CD14-positive monocyte (primary cell): ENCODE data around the gene SPRR2D. TPM values are rescaled to one million over a fixed set of nuclear protein-coding genes. Genes with fewer than 3 reads are reported as not detected.

Source experiments
- DNase-seq, 3 donors: peaks; one replicate each; pipeline ENCODE4 v3.0.0-alpha.2; 2011 to 2022
- H2AFZ ChIP-seq: 2 replicates; pipeline ENCODE4 v1.6.0; 2012; ENCODE audit warnings: mild to moderate bottlenecking, low read depth, low read length, inconsistent platforms; ENCODE audit not compliant: insufficient read depth, poor library complexity, severe bottlenecking
- H3K27ac ChIP-seq, 2 donors: 1 replicate in 1 of 2; 2 replicates in 1 of 2; pipeline ENCODE4 v1.5.1; 2012 to 2013; ENCODE audit warnings: low read length in 2 of 2, control low read depth in 1 of 2, inconsistent platforms in 1 of 2, low read depth in 1 of 2, mild to moderate bottlenecking in 1 of 2
- H3K27me3 ChIP-seq, 2 donors: one replicate each; pipeline versions ENCODE4 v1.6.0 to v1.6.1; 2011 to 2013; ENCODE audit warnings: low read length in 2 of 2; ENCODE audit not compliant: control insufficient read depth in 2 of 2, insufficient read depth in 2 of 2
- H3K36me3 ChIP-seq, 2 donors: replicated peaks in 1 of 2; 1 replicate in 1 of 2; 2 replicates in 1 of 2; pipeline versions ENCODE4 v1.5.1 to v1.6.1; 2012 to 2013; ENCODE audit warnings: low read length in 2 of 2, control low read depth in 1 of 2, inconsistent platforms in 1 of 2, mild to moderate bottlenecking in 1 of 2; ENCODE audit not compliant: insufficient read depth in 2 of 2, control insufficient read depth in 1 of 2
- H3K4me1 ChIP-seq, 2 donors: 1 replicate in 1 of 2; 2 replicates in 1 of 2; pipeline versions ENCODE4 v1.5.1 to v1.6.1; 2012 to 2013; ENCODE audit warnings: low read length in 2 of 2, control low read depth in 1 of 2, inconsistent platforms in 1 of 2, mild to moderate bottlenecking in 1 of 2, moderate library complexity in 1 of 2; ENCODE audit not compliant: insufficient read depth in 2 of 2, control insufficient read depth in 1 of 2
- H3K4me2 ChIP-seq: replicated peaks from 2 replicates; pipeline ENCODE3; 2012; ENCODE audit warnings: low read length, moderate library complexity, mild to moderate bottlenecking; ENCODE audit not compliant: poor library complexity, severe bottlenecking; ENCODE audit errors: extremely low read depth
- H3K4me3 ChIP-seq, 3 experiments: fragments of 200-600 bp in 1 of 3; sonication (generic) in 1 of 3; replicated peaks in 1 of 3; 1 replicate in 2 of 3; 2 replicates in 1 of 3; pipeline ENCODE4 v1.5.1; 2011 to 2013; ENCODE audit warnings: low read length in 3 of 3, mild to moderate bottlenecking in 3 of 3, control low read depth in 2 of 3, low read depth in 2 of 3, inconsistent platforms in 1 of 3, moderate library complexity in 1 of 3
- H3K79me2 ChIP-seq: 2 replicates; pipeline ENCODE4 v1.6.0; 2012; ENCODE audit warnings: mild to moderate bottlenecking, control low read depth, inconsistent platforms, low read length, moderate library complexity; ENCODE audit not compliant: insufficient read depth
- H3K9ac ChIP-seq: 2 replicates; pipeline ENCODE4 v1.6.0; 2017; ENCODE audit warnings: low read length, mild to moderate bottlenecking; ENCODE audit not compliant: insufficient read depth, poor library complexity, severe bottlenecking
- H3K9me3 ChIP-seq, 2 donors: replicated peaks in 1 of 2; 1 replicate in 1 of 2; 2 replicates in 1 of 2; pipeline versions ENCODE4 v1.5.1 to v1.6.1; 2012 to 2013; ENCODE audit warnings: low read length in 2 of 2, control low read depth in 1 of 2; ENCODE audit not compliant: control insufficient read depth in 1 of 2, insufficient read depth in 1 of 2
- H4K20me1 ChIP-seq: 2 replicates; pipeline ENCODE4 v1.6.0; 2012; ENCODE audit warnings: mild to moderate bottlenecking, low read length, control low read depth, moderate library complexity; ENCODE audit not compliant: insufficient read depth
- H3K27ac Mint-ChIP-seq, 7 donors: one replicate each; pipeline ENCODE4 v1.8.0; 2020; ENCODE audit warnings: mild to moderate bottlenecking in 7 of 7, mixed read lengths in 7 of 7, moderate library complexity in 6 of 7, inconsistent platforms in 2 of 7
- H3K27me3 Mint-ChIP-seq, 3 donors: one replicate each; pipeline ENCODE4 v1.8.0; 2021 to 2022; ENCODE audit warnings: low read depth in 3 of 3, mild to moderate bottlenecking in 3 of 3, mixed read lengths in 3 of 3, moderate library complexity in 3 of 3, inconsistent platforms in 1 of 3
- H3K36me3 Mint-ChIP-seq, 2 donors: one replicate each; pipeline ENCODE4 v1.8.0; 2020; ENCODE audit warnings: mixed read lengths in 2 of 2, inconsistent platforms in 1 of 2, mild to moderate bottlenecking in 1 of 2
- H3K4me1 Mint-ChIP-seq: one replicate; pipeline ENCODE4 v1.8.0; 2020; ENCODE audit warnings: mild to moderate bottlenecking, mixed read lengths
- H3K4me3 Mint-ChIP-seq, 2 donors: one replicate each; pipeline ENCODE4 v1.8.0; 2020; ENCODE audit warnings: mild to moderate bottlenecking in 2 of 2, mixed read lengths in 2 of 2, moderate library complexity in 1 of 2
- H3K9me3 Mint-ChIP-seq, 7 donors: one replicate each; pipeline ENCODE4 v1.8.0; 2020 to 2022; ENCODE audit warnings: mixed read lengths in 7 of 7, mild to moderate bottlenecking in 6 of 7, moderate library complexity in 6 of 7, inconsistent platforms in 2 of 7
- CTCF ChIP-seq: fragments of 200-600 bp; IDR thresholded peaks from one replicate; pipeline ENCODE4 v1.8.0; 2022; ENCODE audit warnings: antibody characterized with exemption, mild to moderate bottlenecking
- WGBS: methylation state at CpG from one replicate; pipeline ENCODE4 v1.1.5; 2013; ENCODE audit warnings: missing lambda C conversion rate; ENCODE audit not compliant: insufficient coverage; 5-methylcytosine and 5-hydroxymethylcytosine counted together
- intact Hi-C, 2 donors: fragments of 100-400 bp; cut with micrococcal nuclease; formaldehyde crosslinking; loops; one replicate each; pipeline versions ENCODE4 v1.15.0 to v1.15.1; 2023
- polyA plus RNA-seq, 3 donors: library from polyadenylated mRNA; depleted of rRNA in 1 of 3; unstranded in 2 of 3; stranded (reverse) in 1 of 3; fragments of 300-500 nt in 2 of 3; fragments of >200 nt in 1 of 3; fragmentation: Illumina TruSeq in 2 of 3; gene quantifications; 1 replicate in 2 of 3; 2 replicates in 1 of 3; pipeline ENCODE4 v1.2.3, GENCODE V29; 2012 to 2021

Gene SPRR2D
- polyA plus RNA-seq, 3 donors, result not detected

- Mint-ChIP-seq H3K27ac (peak within 1 kb of the TSS in 1 of 7 donors; percentile 63), H3K36me3 (no peaks in the 10 kb centered on the region), H3K4me1 (no peaks in the 10 kb centered on the region), H3K9me3 (peaks cover 0 to 4% (median 0%) of the 10 kb centered on the region in 7 donors), H3K4me3 (no peak within 1 kb of the TSS), H3K27me3 (peaks cover 2 to 13% (median 3%) of the 10 kb centered on the region in 3 donors)
- Histone ChIP-seq H3K36me3 (no peaks in the 10 kb centered on the region), H3K9me3 (no peaks in the 10 kb centered on the region), H4K20me1 (no peaks in the 10 kb centered on the region), H3K4me3 (no peak within 1 kb of the TSS), H3K4me1 (no peaks in the 10 kb centered on the region), H3K4me2 (no peak within 1 kb of the TSS), H3K27ac (no peak within 1 kb of the TSS), H2AFZ (no peak within 1 kb of the TSS), H3K9ac (no peak within 1 kb of the TSS), H3K27me3 (peaks cover 0 to 2% of the 10 kb centered on the region in 2 donors), H3K79me2 (no peaks in the 10 kb centered on the region)
- intact Hi-C loops, result no loop called here
- no peak for DNase-seq
- TF ChIP-seq CTCF, result no peak
These were observed 10.0 kb downstream of the SPRR2D start, which contains the start of gene SPRR1B for GRCh38 chr1:153030895-153031294. Gene SPRR1B, plus strand, starts transcription at chr1:153031203. Its CDS starts 1,143 bp downstream, at chr1:153032346.

- Histone ChIP-seq H3K27ac (no peak overlapping the region), H2AFZ (no peak overlapping the region), H3K4me2 (no peak overlapping the region), H3K9ac (no peak overlapping the region), H3K79me2 (no peaks in the 10 kb centered on the region), H4K20me1 (no peaks in the 10 kb centered on the region), H3K27me3 (peaks cover 0 to 2% of the 10 kb centered on the region in 2 donors), H3K4me1 (no peaks in the 10 kb centered on the region), H3K9me3 (no peaks in the 10 kb centered on the region), H3K36me3 (no peaks in the 10 kb centered on the region), H3K4me3 (no peak overlapping the region)
- TF ChIP-seq CTCF, result no peak
- H3K9me3 Mint-ChIP-seq, result peaks cover 0 to 4% (median 0%) of the 10 kb centered on the region in 7 donors
- H3K4me1 Mint-ChIP-seq, result no peaks in the 10 kb centered on the region
- no peak for DNase-seq
- intact Hi-C loops, result no loop called here
- no peak overlapping the region for H3K27ac Mint-ChIP-seq
- WGBS, result no CpG with 5 or more reads among the region's 1 CpG
- no peak overlapping the region for H3K4me3 Mint-ChIP-seq
- H3K36me3 Mint-ChIP-seq, result no peaks in the 10 kb centered on the region
- peaks cover 2 to 10% (median 2%) of the 10 kb centered on the region in 3 donors for H3K27me3 Mint-ChIP-seq
These were observed 12.2 kb downstream of the SPRR2D start for GRCh38 chr1:153028766-153029165.
